HL-60 (cell line): ENCODE data around the gene GHITM.

Experiments
- POLR2AphosphoS5 ChIP-seq: IDR thresholded peaks from 2 replicates; pipeline ENCODE4 v1.6.1; 2012; ENCODE audit warnings: low read depth
- SPI1 ChIP-seq: IDR thresholded peaks from 2 replicates; pipeline ENCODE4 v1.6.1; 2012; ENCODE audit warnings: low read depth, mild to moderate bottlenecking, borderline replicate concordance
- TF ChIP-seq, protein P1 (sequence below): IDR thresholded peaks from 2 replicates; pipeline ENCODE4 v1.6.1; 2012; ENCODE audit warnings: low read depth; ENCODE audit not compliant: insufficient replicate concordance
- TF ChIP-seq, protein P2 (sequence below): IDR thresholded peaks from one replicate; pipeline ENCODE4 v1.5.1; 2011; ENCODE audit warnings: low read length, control low read depth, inconsistent platforms; ENCODE audit not compliant: insufficient read depth

DNA sequence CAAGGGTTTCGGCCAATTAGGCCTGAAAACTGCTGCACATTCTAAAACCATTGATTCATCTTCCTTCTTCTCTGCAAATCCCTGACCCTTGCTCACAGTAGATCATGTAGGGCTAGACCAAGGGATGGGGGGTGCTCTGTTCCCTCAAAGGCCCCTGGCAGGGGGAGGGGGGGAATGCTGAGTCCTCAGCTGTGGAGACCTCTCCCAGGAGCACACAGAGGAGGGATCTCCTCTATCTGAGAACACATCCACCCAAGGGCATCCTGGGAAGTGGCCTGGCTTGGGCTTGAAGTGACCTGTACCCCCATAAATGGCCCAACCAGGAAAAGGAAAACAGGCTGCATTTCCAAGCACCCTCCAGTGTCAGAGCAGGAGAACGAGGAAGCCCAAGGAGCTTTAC lies 54.0 kb downstream of the GHITM start:
- TF ChIP-seq, protein P1, sequence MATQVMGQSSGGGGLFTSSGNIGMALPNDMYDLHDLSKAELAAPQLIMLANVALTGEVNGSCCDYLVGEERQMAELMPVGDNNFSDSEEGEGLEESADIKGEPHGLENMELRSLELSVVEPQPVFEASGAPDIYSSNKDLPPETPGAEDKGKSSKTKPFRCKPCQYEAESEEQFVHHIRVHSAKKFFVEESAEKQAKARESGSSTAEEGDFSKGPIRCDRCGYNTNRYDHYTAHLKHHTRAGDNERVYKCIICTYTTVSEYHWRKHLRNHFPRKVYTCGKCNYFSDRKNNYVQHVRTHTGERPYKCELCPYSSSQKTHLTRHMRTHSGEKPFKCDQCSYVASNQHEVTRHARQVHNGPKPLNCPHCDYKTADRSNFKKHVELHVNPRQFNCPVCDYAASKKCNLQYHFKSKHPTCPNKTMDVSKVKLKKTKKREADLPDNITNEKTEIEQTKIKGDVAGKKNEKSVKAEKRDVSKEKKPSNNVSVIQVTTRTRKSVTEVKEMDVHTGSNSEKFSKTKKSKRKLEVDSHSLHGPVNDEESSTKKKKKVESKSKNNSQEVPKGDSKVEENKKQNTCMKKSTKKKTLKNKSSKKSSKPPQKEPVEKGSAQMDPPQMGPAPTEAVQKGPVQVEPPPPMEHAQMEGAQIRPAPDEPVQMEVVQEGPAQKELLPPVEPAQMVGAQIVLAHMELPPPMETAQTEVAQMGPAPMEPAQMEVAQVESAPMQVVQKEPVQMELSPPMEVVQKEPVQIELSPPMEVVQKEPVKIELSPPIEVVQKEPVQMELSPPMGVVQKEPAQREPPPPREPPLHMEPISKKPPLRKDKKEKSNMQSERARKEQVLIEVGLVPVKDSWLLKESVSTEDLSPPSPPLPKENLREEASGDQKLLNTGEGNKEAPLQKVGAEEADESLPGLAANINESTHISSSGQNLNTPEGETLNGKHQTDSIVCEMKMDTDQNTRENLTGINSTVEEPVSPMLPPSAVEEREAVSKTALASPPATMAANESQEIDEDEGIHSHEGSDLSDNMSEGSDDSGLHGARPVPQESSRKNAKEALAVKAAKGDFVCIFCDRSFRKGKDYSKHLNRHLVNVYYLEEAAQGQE, result no peak
- TF ChIP-seq, protein P2, sequence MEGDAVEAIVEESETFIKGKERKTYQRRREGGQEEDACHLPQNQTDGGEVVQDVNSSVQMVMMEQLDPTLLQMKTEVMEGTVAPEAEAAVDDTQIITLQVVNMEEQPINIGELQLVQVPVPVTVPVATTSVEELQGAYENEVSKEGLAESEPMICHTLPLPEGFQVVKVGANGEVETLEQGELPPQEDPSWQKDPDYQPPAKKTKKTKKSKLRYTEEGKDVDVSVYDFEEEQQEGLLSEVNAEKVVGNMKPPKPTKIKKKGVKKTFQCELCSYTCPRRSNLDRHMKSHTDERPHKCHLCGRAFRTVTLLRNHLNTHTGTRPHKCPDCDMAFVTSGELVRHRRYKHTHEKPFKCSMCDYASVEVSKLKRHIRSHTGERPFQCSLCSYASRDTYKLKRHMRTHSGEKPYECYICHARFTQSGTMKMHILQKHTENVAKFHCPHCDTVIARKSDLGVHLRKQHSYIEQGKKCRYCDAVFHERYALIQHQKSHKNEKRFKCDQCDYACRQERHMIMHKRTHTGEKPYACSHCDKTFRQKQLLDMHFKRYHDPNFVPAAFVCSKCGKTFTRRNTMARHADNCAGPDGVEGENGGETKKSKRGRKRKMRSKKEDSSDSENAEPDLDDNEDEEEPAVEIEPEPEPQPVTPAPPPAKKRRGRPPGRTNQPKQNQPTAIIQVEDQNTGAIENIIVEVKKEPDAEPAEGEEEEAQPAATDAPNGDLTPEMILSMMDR, result no peak
- TF ChIP-seq POLR2AphosphoS5 (no peak), SPI1 (no peak)
